Large intestine (tissue), 3 donors: ENCODE data around the gene SPOP. TPM values are rescaled to one million over a fixed set of nuclear protein-coding genes. Genes with fewer than 3 reads are reported as not detected.

Experiments used
- DNase-seq, 2 donors: peaks; one replicate each; pipeline versions ENCODE4 v3.0.0 to v3.0.0-alpha.2; 2013
- H3K27ac ChIP-seq: one replicate; pipeline ENCODE4 v1.5.1; 2013; ENCODE audit warnings: low read length
- H3K27me3 ChIP-seq: 2 replicates; pipeline ENCODE4 v1.6.1; 2013; ENCODE audit warnings: low read length; ENCODE audit not compliant: control insufficient read depth, insufficient read depth
- H3K36me3 ChIP-seq: 2 replicates; pipeline ENCODE4 v1.6.1; 2013; ENCODE audit warnings: low read length; ENCODE audit not compliant: control insufficient read depth, insufficient read depth
- H3K4me1 ChIP-seq: one replicate; pipeline ENCODE4 v1.6.1; 2013; ENCODE audit warnings: low read length; ENCODE audit not compliant: control insufficient read depth, insufficient read depth
- H3K4me3 ChIP-seq: one replicate; pipeline ENCODE4 v1.5.1; 2013; ENCODE audit warnings: low read length
- H3K9me3 ChIP-seq: one replicate; pipeline ENCODE4 v1.6.1; 2013; ENCODE audit warnings: mild to moderate bottlenecking, low read depth, low read length, moderate library complexity; ENCODE audit not compliant: control insufficient read depth
- WGBS: methylation state at CpG from one replicate; pipeline ENCODE4 v1.1.5; 2013; ENCODE audit warnings: low lambda C conversion rate; ENCODE audit not compliant: insufficient coverage; 5-methylcytosine and 5-hydroxymethylcytosine counted together
- polyA plus RNA-seq: library from polyadenylated mRNA; unstranded; fragments of 120-200 nt; gene quantifications from one replicate; pipeline ENCODE4 v1.2.1, GENCODE V29; 2013

SPOP gene
- polyA plus RNA-seq, 1 donor, result 54.3 TPM

DNA sequence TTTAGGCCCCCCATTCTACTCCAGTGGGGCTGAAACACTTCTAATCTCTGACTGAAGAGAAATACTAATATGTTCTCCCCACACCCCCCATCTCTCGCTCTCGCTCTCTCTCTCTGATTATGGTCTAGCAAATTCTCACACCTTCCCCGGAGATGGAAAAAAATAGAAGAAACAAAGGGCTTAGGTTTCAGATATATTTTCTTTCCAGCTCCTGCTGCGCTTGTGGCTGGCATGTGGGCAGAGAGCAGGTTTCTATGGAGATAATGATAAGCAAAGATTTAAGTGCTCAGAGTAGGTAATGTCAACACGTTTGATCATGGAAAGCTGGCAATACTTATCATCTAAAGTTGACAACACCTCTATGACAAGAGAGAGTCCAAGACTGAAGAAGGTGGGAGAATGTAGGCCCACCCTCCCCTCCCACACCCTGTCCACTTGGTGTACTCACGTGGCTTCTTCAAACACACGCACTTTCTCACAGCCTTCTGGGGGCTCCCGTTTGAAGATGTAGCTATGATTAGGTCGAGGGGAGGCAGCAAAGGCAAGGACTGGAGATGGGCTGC is 37.9 kb upstream of the SPOP start:
- DNase-seq, result peak in 1 of 2 donors; percentile 27
- H3K9me3 ChIP-seq, result no peaks in the 10 kb centered on the region
- H3K27ac ChIP-seq, result peak overlapping the region; percentile 14
- H3K4me1 ChIP-seq, result no peaks in the 10 kb centered on the region
- WGBS, result no CpG with 5 or more reads among the region's 9 CpGs
- H3K36me3 ChIP-seq, result peaks cover 37% of the 10 kb centered on the region
- H3K4me3 ChIP-seq, result no peak overlapping the region
- no peaks in the 10 kb centered on the region for H3K27me3 ChIP-seq

DNA sequence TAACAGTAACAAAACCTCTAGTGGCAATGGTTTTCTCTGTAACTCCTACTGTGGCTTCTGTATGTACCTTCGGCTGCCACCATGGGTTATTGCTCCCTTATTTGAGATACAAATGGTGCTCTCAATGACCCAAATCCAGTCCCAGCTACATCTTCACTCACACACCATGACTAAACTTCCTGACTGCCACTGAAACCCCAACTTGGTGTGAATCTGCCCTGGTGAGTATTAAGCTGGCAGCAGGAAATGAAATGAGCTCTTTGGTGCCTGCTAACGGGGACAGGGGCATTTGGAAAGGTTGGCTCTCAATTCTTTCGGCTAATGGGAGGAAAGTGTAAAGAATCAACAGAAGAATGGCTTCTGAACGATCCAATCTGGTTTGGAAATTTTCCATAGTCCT is 37.3 kb upstream of the SPOP start:
- no peak for DNase-seq
- H3K27ac ChIP-seq, result no peak overlapping the region
- H3K27me3 ChIP-seq, result no peaks in the 10 kb centered on the region
- no CpG with 5 or more reads among the region's 4 CpGs for WGBS
- no peaks in the 10 kb centered on the region for H3K9me3 ChIP-seq
- H3K4me3 ChIP-seq, result no peak overlapping the region
- peaks cover 35% of the 10 kb centered on the region for H3K36me3 ChIP-seq
- no peaks in the 10 kb centered on the region for H3K4me1 ChIP-seq

- H3K27ac ChIP-seq, result no peak overlapping the region
- no peaks in the 10 kb centered on the region for H3K27me3 ChIP-seq
- no peak for DNase-seq
- H3K9me3 ChIP-seq, result no peaks in the 10 kb centered on the region
- peak overlapping the region; percentile 95 for H3K4me3 ChIP-seq
- WGBS, result 100% methylated on average over 2 of the region's 15 CpGs
- peaks cover 28% of the 10 kb centered on the region for H3K36me3 ChIP-seq
- H3K4me1 ChIP-seq, result peaks cover 20% of the 10 kb centered on the region
Observed at GRCh38 chr17:49708515-49709183, 30.8 kb upstream of the SPOP start.

DNA sequence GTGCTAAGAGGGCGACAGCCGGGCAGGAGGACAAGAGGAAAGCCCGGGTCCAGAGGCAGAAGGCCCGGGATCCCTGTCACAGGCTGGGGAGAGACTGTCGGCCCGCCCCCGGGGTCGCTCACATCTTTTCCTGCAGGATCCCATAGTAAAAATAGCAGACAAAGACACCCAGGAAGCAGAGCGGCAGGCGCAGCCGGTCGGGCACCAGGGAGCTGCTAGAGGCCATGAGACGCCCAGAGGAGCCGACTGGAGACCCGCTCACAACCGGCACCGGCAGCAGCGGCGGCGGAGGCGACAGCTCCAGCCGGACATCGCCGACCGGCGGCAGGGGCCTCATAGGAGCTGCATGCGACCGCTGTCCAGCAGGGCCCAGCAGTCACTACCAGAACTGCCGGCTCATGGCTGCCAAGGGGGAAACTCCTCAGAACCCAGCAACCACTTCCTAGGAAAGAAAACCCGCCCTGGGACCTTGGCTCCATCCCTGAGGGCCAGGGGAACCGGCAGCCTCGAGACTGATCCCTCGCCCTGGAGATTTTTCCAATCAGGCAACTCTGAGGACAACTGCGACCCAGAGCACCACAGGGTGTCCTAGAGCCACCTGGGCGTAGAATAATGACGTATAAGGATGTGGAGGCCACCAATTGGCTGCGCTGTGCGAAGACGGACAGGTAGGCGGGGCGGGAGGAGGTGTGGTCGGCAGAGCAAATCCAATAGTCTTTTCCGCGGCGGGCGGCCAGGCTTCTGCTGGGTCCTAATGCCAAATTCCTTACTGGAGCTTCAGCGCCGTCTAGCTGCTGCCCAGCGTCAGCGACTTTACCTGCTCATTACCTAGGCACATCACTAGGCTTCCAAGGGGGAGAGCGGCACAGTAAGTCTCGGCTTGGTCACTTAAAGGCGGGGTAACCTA is 30.0 kb upstream of the SPOP start, which contains the start of gene SLC35B1:
Gene SLC35B1 (minus strand): TSS at position 357 of the 907 bp plus-strand sequence. CDS start 131 bp downstream, at position 226.
- DNase-seq, result peak; percentile 99 to 100
- H3K36me3 ChIP-seq, result peaks cover 35% of the 10 kb centered on the region

GRCh38 chr17:49707246-49707607 is 29.3 kb upstream of the SPOP start:
- H3K4me1 ChIP-seq, result peaks cover 20% of the 10 kb centered on the region
- DNase-seq, result no peak
- H3K4me3 ChIP-seq, result peak overlapping the region; percentile 95
- H3K36me3 ChIP-seq, result peaks cover 41% of the 10 kb centered on the region
- no CpG with 5 or more reads among the region's 12 CpGs for WGBS
- H3K9me3 ChIP-seq, result no peaks in the 10 kb centered on the region
- no peaks in the 10 kb centered on the region for H3K27me3 ChIP-seq
- H3K27ac ChIP-seq, result peak overlapping the region; percentile 84

More for the DNA sequence above, 30.0 kb upstream of the SPOP start, which contains the start of gene SLC35B1:
- H3K27ac ChIP-seq, result peak within 1 kb of the TSS; percentile 84
- WGBS, result no CpG with 5 or more reads among the region's 53 CpGs
- H3K4me3 ChIP-seq, result peak within 1 kb of the TSS; percentile 95
- no peaks in the 10 kb centered on the region for H3K9me3 ChIP-seq
- H3K27me3 ChIP-seq, result no peaks in the 10 kb centered on the region
- peaks cover 20% of the 10 kb centered on the region for H3K4me1 ChIP-seq

GRCh38 chr17:49705254-49705653 is 27.4 kb upstream of the SPOP start:
- Histone ChIP-seq H3K27me3 (no peaks in the 10 kb centered on the region), H3K36me3 (peaks cover 54% of the 10 kb centered on the region), H3K27ac (peak overlapping the region; percentile 26), H3K4me3 (no peak overlapping the region), H3K4me1 (peaks cover 20% of the 10 kb centered on the region), H3K9me3 (no peaks in the 10 kb centered on the region)
- peak; percentile 14 to 34 for DNase-seq

GRCh38 chr17:49703557-49704277 is 25.8 kb upstream of the SPOP start:
- H3K27me3 ChIP-seq, result no peaks in the 10 kb centered on the region
- peaks cover 59% of the 10 kb centered on the region for H3K36me3 ChIP-seq
- peak overlapping the region; percentile 40 for H3K27ac ChIP-seq
- H3K4me3 ChIP-seq, result no peak overlapping the region
- peaks cover 20% of the 10 kb centered on the region for H3K4me1 ChIP-seq
- 80% methylated on average over 1 of the region's 6 CpGs for WGBS
- no peaks in the 10 kb centered on the region for H3K9me3 ChIP-seq
- peak; percentile 82 to 88 for DNase-seq

DNA sequence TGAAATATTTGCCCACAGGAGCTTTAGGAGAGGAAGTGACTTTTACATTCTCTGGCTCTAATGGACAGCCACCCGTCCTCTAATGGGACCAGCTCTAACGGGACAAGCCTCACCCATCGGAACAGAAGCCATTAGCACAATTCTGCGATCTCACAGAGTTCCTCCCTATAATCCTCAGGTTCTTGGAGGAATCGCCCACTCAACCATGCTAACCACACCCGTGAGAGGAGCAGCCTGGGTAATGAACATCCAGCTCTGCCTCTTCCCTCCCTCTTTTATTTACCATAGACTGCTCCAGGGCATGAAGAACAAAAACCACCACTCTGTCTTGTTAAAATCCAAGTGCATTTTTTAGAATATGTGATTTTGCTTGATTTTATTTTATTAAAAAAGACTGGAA is 23.1 kb upstream of the SPOP start:
- H3K36me3 ChIP-seq, result peaks cover 57% of the 10 kb centered on the region
- no peaks in the 10 kb centered on the region for H3K27me3 ChIP-seq
- no CpG with 5 or more reads among the region's 6 CpGs for WGBS
- H3K27ac ChIP-seq, result no peak overlapping the region
- no peak for DNase-seq
- H3K9me3 ChIP-seq, result no peaks in the 10 kb centered on the region
- H3K4me1 ChIP-seq, result peaks cover 16% of the 10 kb centered on the region
- H3K4me3 ChIP-seq, result no peak overlapping the region

DNA sequence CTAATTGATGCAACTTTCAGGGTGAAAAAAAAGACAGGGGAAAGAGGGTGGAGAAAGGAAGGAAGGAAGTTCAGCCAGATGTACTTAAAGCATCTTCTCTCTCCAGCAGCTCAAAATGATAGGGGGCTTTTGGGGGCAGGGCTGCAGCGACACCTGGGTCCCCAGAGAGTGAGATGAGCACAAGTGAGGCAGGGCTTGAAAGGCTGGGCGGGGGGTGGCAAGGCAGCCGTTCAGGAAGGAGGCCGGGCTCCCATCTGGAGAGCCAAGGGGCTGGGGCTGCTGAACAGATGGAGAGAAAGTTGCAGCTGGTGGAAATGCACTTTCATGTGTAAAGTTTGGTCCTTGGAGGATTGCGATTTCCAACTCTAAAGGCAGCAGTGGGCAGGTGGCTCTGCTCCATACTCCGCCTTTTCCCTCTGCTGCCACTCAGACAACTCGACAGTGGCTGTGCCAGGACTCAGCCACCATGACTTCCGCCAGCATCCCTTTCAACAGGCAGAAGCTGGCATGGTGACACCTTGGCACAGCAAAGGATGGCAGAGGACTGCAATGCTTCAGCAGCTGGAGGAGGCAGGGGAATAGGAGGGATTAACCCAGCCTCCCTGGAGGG is 22.2 kb upstream of the SPOP start:
- WGBS, result no CpG with 5 or more reads among the region's 8 CpGs
- Histone ChIP-seq H3K9me3 (no peaks in the 10 kb centered on the region), H3K36me3 (peaks cover 49% of the 10 kb centered on the region), H3K4me3 (no peak overlapping the region), H3K4me1 (peaks cover 9% of the 10 kb centered on the region), H3K27ac (no peak overlapping the region), H3K27me3 (peaks cover 2% of the 10 kb centered on the region)
- DNase-seq, result no peak
